Measurements from ENCODE around the gene PNPLA1. TPM values are rescaled to one million over a fixed set of nuclear protein-coding genes. Genes with fewer than 3 reads are reported as not detected.

The PNPLA1 gene
- polyA plus RNA-seq, 3 donors = 3.5 to 3.9 (median 3.8) TPM

DNA sequence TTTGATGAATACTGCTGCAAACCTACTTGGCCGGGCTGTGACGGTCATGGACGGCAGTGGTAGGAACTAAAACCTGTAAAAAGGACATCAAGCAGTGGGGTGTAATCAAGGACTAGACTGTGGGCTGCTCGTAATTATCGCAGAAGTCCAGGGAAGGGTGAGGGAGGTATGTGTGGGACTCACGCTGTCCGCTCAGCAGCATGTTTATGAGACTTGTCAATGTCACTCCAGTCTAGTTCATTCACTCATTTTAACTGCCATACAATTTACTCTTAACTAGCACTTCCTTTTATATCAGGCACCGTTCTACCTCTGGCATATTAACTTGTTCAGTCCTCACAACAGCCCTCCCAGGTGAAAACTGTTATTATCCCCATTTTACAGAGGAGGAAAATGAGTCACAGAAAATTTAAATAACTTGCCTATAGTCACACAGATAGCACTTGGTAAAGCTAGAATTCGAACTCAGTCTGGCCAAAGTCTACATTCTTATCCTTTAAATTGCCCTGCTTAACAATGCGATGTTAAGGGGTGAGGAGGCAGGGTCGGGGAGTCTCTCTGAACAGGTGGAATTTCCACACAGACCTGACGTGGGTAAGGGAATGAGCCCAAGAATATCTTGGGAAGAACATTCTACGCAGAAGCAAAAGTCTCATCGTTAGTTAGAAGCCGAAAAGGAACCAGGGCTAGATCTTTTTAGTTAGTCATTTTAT lies 4.1 kb downstream of the PNPLA1 start:
- H3K36me3 ChIP-seq (replicated peaks in 1 of 2; ENCODE audit: control insufficient read depth in 1 of 2, insufficient read depth in 2 of 2, low read length in 2 of 2) = no peaks in the 10 kb centered on the region
- no peak overlapping the region for H2AFZ ChIP-seq (ENCODE audit: insufficient read depth, low read depth, low read length, poor library complexity, severe bottlenecking)
- H3K79me2 ChIP-seq (ENCODE audit: insufficient read depth, low read length) = no peaks in the 10 kb centered on the region
- intact Hi-C loops (cut with micrococcal nuclease) = no loop called here
- no peaks in the 10 kb centered on the region for H3K27me3 ChIP-seq (ENCODE audit: control insufficient read depth in 2 of 2, insufficient read depth in 2 of 2, low read length in 2 of 2)
- H3K9me3 Mint-ChIP-seq = no peaks in the 10 kb centered on the region
- H3K36me3 Mint-ChIP-seq = no peaks in the 10 kb centered on the region
- peak overlapping the region in 1 of 2 donors; percentile 9 for H3K4me3 Mint-ChIP-seq
- peaks cover 24% of the 10 kb centered on the region for H3K4me1 Mint-ChIP-seq
- TF ChIP-seq, protein P1, sequence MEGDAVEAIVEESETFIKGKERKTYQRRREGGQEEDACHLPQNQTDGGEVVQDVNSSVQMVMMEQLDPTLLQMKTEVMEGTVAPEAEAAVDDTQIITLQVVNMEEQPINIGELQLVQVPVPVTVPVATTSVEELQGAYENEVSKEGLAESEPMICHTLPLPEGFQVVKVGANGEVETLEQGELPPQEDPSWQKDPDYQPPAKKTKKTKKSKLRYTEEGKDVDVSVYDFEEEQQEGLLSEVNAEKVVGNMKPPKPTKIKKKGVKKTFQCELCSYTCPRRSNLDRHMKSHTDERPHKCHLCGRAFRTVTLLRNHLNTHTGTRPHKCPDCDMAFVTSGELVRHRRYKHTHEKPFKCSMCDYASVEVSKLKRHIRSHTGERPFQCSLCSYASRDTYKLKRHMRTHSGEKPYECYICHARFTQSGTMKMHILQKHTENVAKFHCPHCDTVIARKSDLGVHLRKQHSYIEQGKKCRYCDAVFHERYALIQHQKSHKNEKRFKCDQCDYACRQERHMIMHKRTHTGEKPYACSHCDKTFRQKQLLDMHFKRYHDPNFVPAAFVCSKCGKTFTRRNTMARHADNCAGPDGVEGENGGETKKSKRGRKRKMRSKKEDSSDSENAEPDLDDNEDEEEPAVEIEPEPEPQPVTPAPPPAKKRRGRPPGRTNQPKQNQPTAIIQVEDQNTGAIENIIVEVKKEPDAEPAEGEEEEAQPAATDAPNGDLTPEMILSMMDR (IDR thresholded peaks at IDR 0.05) = no peak
- peaks cover 0 to 14% (median 2%) of the 10 kb centered on the region in 3 donors for H3K27me3 Mint-ChIP-seq (ENCODE audit: low read depth in 3 of 3)
- H3K4me2 ChIP-seq (replicated peaks; ENCODE audit: extremely low read depth, low read length, poor library complexity, severe bottlenecking) = no peak overlapping the region
- no peak overlapping the region for H3K27ac Mint-ChIP-seq
- H4K20me1 ChIP-seq (ENCODE audit: insufficient read depth, low read length) = no peaks in the 10 kb centered on the region
- H3K4me3 ChIP-seq (replicated peaks in 1 of 3; ENCODE audit: low read depth in 2 of 3, low read length in 3 of 3) = no peak overlapping the region
- no peak overlapping the region for H3K9ac ChIP-seq (ENCODE audit: insufficient read depth, low read length, poor library complexity, severe bottlenecking)
- WGBS (ENCODE audit: insufficient coverage) = 93% methylated on average over 7 of the region's 15 CpGs
- H3K27ac ChIP-seq (ENCODE audit: low read depth in 1 of 2, low read length in 2 of 2) = no peak overlapping the region
- no peaks in the 10 kb centered on the region for H3K9me3 ChIP-seq (replicated peaks in 1 of 2; ENCODE audit: control insufficient read depth in 1 of 2, insufficient read depth in 1 of 2, low read length in 2 of 2)
- no peak for DNase-seq
- H3K4me1 ChIP-seq (ENCODE audit: control insufficient read depth in 1 of 2, insufficient read depth in 2 of 2, low read length in 2 of 2) = peaks cover 11 to 21% of the 10 kb centered on the region in 2 donors

DNA sequence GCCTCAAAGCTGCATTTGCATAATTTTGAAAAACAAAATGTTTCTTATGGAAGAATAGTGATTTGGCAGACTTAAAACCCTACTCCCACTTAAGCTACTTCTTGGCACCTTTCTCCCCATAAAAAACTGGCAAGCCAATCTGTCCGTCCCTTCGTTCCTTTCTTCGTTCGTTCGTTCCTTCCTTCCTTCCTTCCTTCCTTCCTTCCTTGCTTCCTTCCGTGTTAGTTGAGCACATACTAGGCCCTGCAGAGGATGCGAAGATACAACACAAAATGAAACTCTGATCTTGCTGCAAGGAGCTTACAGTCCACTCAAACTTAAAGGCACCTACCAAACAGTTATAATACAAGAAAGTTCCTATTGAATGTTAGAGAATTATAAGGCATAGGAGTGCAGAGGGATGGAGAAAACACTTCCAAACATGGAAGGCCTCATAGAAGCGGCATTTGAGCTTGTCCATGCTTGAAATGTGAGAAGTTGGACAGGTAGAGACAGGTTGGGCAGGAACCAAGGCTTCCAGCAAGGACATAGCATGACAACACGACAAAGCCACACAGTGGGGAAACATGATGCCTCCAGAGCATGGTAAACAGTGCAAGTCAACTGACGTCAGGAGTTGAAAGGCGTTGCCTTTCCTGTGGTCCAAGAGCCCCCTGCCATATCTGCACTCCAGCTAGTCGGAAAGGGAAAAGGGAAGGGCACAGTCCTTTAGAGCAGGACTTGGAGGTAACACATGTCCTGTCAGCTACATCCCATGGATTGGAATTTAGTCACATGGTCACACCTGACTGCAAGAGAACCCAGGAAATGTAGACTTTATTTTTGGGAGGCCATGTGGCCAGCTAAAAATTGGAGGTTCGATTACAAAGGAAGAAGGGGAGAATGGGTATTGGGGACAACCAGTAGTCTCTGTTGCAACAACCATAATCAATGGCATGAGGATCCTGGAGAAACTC lies 7.0 kb downstream of the PNPLA1 start:
- WGBS (ENCODE audit: insufficient coverage) = 80% methylated on average over 10 of the region's 13 CpGs
- H3K27me3 Mint-ChIP-seq (ENCODE audit: low read depth in 3 of 3) = peaks cover 0 to 11% (median 3%) of the 10 kb centered on the region in 3 donors

More for the DNA sequence above, 7.0 kb downstream of the PNPLA1 start:
- Histone ChIP-seq H3K27me3 (ENCODE audit: control insufficient read depth in 2 of 2, insufficient read depth in 2 of 2, low read length in 2 of 2) (no peaks in the 10 kb centered on the region), H2AFZ (ENCODE audit: insufficient read depth, low read depth, low read length, poor library complexity, severe bottlenecking) (no peak overlapping the region), H3K9ac (ENCODE audit: insufficient read depth, low read length, poor library complexity, severe bottlenecking) (no peak overlapping the region), H3K79me2 (ENCODE audit: insufficient read depth, low read length) (no peaks in the 10 kb centered on the region), H3K4me1 (ENCODE audit: control insufficient read depth in 1 of 2, insufficient read depth in 2 of 2, low read length in 2 of 2) (peaks cover 28 to 40% of the 10 kb centered on the region in 2 donors), H3K36me3 (replicated peaks in 1 of 2; ENCODE audit: control insufficient read depth in 1 of 2, insufficient read depth in 2 of 2, low read length in 2 of 2) (no peaks in the 10 kb centered on the region), H3K4me3 (replicated peaks in 1 of 3; ENCODE audit: low read depth in 2 of 3, low read length in 3 of 3) (no peak overlapping the region), H4K20me1 (ENCODE audit: insufficient read depth, low read length) (no peaks in the 10 kb centered on the region), H3K4me2 (replicated peaks; ENCODE audit: extremely low read depth, low read length, poor library complexity, severe bottlenecking) (no peak overlapping the region), H3K9me3 (replicated peaks in 1 of 2; ENCODE audit: control insufficient read depth in 1 of 2, insufficient read depth in 1 of 2, low read length in 2 of 2) (no peaks in the 10 kb centered on the region), H3K27ac (ENCODE audit: low read depth in 1 of 2, low read length in 2 of 2) (no peak overlapping the region)
- Mint-ChIP-seq H3K9me3 (peaks cover 0 to 1% (median 0%) of the 10 kb centered on the region in 7 donors), H3K4me1 (peaks cover 41% of the 10 kb centered on the region), H3K36me3 (no peaks in the 10 kb centered on the region), H3K4me3 (no peak overlapping the region), H3K27ac (no peak overlapping the region)
- intact Hi-C loops (cut with micrococcal nuclease) = no loop called here
- TF ChIP-seq, protein P1 (IDR thresholded peaks at IDR 0.05) = no peak
- DNase-seq = no peak

All from CD14-positive monocyte (primary cell).